GM19351 (cell line): ENCODE measurements around the gene CSNK1E.

ENCODE experiments used
- ATAC-seq: cut with Tn5 transposase; IDR thresholded peaks from one replicate; pipeline ENCODE4 v1.9.1; 2021; ENCODE audit warnings: mild to moderate bottlenecking, moderate library complexity; ENCODE audit not compliant: unreplicated experiment

CSNK1E gene

DNA sequence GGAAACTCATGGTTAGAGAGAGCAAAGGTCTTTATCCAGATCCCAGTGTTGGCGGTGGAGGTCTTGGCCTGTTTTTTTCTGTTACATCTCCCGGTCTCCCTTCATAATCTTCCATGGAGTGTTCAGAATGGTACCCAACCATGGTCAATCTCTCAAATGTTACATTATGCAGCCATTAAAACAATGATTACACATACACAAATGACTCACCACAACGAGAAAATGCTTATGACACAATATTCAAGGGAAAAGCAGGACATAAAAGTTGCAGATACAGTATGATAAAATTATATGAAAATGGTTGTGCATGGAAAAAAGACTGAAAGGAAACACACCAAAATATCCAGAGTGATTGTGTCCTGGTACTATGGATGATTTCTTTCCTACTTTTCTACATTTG, 17.8 kb upstream of the CSNK1E start:
- no peak for ATAC-seq

DNA sequence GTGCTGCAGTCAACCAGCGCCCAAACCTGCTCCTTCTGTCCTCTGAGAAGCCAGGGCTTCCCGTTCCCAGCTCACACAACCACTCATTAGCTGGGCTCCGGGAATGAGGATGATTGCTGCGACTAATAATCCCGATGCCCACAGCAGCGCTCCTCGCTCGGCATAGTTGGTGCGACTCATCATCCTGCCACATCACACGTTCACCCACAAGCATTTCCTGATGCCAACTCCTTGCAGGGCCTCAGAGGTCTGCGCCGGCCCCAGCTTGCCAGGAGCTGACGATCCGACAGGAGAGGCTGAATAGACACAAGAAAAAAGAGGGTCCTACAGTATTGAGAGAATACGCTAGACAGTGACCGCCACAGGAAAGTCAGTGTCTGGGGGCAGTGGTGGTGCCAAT, 10.6 kb upstream of the CSNK1E start:
- no peak for ATAC-seq

DNA sequence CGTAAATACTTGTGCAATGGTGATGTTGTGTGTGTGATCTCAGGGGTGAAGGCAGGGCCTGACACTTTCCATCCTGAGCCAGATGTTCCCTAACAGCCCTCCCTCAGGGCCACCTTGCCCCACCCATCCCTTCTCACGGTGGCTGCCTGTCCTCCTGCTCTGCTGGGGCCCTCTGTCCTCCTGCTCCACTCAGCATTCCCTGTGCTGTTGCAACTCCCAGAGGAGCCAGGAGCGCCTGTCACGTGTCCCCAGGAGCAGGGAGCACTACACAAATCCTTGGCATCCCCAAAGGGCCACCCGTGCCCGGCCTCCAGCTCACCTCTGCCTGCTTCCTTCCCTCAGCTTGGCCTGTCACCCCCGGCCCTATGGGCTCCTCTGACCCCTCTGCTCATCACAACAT, 10.2 kb upstream of the CSNK1E start:
- ATAC-seq: no peak

DNA sequence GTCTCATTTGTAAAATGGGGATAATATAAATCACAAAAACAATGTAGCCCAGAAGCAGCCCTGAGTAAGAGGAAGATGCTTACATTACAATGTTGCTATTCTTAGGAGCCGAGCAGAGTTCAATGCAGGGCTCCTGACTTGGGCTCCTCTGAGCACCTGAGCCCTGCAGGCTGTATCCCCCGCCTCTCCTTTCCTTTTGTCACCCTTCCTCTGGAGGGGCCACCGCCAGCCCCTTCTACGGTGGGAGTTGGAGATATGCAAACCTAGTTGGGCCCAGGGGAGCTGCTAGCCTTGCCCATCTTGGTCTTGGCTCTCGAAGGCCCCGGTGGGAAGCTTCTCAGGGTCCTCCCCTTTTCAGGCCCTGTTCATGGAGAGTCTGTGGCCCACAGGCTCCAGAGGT, 8.4 kb upstream of the CSNK1E start:
- no peak for ATAC-seq

DNA sequence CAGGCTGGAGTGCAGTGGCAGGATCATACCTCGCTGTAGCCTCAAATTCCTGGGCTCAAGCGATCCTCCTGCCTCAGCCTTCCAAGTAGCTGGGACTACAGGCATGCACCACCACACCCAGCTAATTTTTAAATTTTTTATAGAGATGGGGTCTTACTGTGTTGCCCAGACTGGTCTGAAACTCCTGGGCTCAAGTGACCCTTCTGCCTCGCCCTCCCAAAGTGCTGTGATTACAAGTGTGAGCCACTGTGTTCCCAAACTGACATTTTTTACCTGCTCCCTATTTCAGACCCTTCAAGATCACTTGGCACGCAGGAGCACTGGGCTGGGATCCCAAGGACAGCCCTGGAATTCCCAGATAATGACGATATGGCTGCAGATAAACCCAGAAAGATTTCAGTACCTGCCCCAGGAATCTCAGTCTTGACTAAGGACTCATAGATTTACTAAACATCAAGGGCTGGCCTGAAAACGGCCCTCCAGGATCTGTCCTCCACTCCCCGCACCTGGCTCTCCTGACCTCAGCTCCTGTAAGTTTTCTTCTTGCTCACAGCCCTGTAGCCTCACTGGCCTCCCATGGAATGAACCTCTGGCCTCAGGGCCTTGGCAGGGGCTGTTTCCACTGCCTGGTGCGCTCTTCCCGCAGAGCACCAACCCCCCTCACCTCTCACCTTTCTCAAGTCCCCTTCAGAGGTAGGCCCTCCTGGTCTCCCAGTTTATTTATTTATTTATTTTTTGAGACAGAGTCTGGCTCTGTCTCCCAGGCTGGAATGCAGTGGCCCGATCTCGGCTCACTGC, 3.6 kb upstream of the CSNK1E start:
- ATAC-seq: no peak

DNA sequence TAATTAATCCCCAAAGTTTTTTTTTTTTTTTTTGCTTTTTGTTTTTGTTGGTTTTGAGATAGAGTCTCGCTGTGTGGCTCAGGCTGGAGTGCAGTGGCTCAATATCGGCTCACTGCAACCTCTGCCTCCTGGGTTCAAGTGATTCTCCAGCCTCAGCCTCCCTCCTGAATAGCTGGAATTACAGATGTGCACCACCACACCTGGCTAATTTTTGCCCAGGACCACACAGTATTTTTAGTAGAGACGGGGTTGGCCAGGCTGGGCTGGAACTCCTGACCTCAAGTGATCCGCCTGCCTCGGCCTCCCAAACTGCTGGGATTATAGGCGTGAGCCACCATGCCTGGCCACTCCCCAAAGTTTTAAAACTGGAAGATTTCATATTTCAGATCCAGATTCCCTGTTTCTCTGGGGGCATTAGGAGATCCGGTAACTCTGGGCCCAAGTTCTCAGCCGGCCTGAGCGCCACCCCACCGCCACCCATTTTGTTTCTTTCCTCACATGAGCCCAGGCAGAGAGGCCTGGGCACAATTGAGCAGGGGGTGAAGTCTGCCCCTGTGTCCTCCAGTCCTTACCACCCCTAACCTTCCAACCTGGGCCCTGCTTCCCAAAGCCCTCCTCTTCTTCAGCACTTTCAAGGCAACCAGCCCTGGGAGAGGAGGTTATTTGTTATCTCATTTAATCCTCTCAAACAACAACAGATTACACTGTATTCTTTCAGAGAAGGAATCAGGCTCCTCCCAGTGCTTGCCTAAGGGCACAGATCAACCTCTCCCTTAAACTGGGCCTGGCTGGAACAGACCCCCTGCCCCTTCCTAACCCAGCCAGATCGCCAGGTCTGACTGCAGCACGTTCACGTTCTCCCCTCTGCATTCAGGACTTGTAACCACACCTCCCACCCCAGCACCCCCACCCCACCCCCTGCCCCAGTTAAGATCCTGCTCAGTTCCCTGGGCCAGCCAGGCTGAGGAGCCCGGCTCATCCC, 1.9 kb upstream of the CSNK1E start:
- ATAC-seq: no peak

DNA sequence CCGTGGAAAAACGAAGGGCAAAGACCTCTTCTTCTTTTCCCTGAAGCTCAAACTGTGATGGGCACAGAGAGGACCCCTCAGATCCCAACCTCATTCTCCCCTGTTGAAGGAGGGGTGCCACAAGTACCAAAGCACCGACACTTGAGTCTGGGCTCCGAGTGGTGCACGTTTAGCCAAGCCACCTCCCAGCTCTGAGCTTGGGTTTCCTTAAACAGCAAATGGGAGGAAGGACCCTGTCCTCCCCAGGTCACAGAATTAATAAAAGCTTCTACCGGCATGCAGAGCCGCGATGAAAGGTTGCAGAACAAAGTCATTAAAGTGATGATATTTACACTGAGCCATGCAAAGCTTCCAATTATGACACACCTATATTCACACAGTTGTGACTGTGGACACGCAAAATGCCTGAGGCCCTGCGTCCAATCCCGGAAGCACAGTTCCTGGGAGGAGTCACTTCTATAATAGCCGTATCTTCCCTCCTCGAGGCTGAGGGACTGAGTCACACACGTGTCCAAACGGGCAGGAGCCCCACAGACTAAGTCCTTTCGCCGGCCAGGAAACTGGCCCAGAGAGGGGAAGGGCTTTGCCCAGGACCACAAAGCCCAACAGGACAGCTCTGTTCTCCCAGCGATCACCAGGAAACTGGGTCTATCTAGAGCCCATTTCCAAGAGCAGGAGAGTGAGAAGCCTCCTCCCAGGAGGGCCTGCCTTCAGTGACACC, 922 bp upstream of the CSNK1E start:
- no peak for ATAC-seq

DNA sequence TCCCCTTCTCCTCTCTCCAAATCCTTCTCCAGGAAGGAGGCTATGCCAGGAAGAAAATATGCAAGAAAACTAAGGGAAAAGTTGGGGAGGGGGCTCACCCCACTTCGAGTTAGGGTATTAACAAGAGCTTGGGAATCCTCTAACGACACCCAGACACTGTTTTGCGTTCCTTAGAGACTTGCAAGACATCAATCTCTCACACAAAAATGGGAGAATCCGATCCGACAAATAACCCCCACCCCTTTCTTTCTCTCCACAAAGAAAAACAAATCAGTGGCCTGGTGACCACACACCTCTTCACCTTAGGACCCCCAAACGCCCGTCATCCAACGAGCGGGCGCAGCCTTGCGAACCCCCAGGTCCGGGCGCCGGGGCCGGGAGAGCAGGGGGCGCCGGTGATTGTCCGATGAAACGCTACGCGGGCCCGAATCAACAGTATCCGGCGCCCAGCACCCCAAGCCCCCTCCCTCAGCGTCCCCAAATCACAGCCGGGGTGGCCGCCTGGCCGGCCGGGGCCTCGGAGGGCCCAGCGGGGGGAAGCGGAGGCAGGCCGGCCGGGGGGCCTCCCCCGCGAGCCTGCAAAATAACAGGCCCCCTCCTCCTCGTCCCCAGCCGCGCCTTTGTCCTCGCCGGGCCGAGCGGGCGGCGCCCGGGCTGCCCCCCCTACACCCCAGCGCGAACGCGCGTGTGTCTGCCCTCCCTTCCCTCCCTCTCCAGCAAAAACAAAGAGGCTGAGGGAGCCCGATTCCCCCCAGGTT, 690 bp downstream of the CSNK1E start:
- ATAC-seq: no peak

DNA sequence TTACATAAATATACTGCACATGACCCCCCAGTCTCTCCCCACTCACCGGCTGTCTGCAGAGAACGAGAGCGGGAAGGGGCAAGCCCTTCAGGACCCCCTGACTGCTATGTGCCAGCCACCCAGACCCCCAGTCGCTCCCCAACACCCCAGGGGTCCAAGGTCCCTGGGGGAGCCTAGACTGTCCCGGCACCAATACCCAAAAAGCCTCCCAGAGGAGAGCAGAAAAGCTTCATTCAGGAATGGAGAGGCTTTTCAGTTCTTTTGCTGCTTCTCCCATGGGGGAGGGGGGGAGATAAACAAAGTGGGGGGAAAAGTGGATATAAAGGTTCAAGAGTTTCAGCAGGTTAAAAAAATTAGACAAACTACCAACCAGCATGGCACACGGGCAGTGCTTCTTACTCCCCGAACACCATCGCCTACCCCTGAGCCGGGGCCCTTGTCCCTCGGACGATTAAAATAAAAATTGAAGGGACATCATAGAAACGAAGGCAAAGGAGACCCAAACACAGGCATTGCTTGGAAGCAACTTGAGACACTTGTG, 1.3 kb downstream of the CSNK1E start:
- ATAC-seq: no peak

DNA sequence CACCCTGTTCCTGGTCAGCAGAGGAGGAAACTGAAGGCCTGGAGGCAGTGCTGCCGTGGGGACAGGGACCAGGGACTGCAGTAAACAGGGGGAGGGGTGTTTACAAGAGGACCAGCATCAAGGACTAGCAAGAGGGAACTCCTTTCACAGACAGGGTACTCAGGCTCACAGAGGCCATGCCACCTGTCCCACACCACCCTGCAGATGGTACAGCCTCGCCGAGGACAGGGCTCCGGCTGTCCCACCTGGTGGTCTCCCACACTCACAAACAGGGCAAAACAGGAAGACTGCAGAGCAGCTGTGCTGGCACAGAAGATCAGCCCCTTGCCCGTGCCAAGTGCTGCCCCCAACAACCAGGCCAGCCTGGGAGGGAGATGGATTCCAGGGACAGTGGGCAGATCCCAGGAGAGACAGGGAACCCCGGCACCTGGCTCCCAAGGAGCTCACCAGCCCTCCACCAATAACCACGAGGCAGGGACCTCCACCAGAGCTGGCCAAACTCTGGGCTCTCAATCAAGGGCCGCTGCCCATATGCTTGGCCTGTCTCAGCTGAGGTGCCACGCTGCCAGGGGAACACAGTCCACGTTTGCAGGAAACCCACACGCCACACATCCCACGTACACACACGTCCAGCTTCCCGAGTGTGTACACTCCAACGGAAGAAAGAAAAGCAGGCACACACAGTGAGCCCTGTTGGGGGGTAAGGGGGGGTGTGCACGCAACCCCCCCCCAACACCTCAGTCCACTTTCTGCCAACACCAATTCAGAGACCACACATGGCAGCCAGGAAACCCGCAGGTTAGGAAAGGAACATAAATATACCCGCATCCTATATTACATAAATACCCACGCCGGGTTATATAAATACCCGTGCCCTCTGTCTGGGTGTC, 2.1 kb downstream of the CSNK1E start:
- ATAC-seq: no peak

DNA sequence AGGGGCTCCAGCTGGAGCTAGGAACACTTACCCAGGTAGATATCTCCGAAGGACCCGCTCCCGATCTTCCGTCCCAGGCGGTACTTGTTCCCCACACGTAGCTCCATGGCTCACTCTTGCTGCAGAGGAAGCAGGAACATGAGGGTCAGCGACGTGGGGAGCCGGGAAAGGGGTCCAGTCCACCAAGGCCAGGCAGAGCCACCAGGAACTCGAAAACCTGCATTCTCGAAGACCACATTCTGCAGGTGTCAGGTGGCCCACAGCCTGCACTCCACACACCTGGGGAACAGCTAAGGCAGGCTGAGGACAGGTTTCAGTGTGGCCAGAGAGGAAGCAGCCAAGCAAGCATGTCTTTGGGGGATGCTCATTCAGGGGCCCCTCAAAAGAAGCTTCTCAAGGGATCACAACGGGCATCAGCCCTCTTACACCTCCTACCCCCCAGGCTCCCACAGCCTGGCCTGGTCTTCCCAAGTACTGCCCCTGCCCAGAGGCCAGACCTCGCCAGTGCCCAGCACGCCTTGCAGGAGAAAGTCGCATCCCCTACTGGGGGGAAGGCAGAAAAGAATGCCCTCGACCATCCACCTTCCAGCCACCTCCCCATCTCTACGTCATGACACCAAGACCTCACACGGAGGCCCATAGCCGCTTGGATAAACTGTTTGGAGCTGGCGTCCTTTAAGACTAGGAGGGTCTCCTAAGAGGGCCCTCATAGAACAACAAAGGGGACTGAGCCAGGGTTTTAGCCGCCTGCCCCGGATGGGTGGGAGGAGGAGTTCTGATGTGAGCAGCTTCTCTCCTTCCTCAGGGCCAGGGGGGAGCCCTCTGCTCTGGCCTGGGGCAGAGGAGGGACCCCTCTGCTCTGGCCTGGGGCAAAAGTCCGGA, 2.9 kb downstream of the CSNK1E start:
- ATAC-seq: no peak

DNA sequence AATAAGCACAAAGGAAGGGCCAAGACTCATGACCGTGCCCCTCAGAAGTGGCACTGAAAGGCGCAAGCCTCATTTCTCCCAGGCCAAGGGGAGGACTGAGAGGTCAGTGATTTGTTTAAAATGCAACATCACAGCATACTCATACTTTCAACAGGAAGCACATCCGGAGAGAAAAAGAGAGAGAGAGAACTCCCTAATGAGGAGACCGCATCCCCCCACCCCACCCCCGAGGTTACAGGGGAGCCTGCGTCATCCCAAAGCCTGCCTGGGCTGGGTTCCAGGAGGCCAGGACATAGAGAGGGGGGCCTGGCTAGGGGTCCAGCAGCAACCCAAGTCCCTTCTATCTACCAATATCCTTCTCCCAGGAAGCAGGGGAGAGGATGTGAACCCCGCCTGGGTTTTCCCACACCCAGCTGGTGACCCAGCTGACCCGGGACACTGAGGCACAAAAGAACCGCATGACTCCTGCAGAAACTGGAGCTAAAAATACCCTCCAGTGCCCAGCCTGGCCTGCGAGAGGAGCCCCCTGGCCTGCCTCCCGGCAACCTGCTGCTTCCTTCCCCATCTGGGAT, 3.8 kb downstream of the CSNK1E start:
- no peak for ATAC-seq

DNA sequence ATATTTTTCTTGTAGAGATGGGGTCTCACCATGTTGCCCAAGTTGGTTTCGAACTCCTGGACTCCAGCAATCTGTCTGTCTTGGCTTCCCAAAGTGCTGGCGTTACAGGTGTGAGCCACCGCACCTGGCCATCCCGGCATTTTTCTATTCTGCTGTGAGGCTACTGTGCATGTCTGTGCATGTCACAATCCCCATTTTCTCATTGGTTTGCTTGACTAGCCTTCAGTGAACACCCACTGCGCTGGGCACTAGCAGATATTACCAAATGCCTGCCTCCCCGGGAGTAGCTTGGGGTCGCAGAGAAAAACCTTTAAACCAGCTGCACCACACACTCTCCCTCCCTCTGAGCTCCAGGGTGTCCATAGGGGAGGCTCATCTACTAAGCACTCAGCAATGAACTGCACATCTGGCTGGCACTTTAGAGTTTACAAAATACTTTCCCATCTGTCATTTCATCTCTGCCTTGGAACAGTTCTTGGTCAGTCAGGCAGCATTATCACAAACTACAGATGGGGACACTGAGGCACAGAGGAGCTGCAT, 4.9 kb downstream of the CSNK1E start:
- no peak for ATAC-seq

DNA sequence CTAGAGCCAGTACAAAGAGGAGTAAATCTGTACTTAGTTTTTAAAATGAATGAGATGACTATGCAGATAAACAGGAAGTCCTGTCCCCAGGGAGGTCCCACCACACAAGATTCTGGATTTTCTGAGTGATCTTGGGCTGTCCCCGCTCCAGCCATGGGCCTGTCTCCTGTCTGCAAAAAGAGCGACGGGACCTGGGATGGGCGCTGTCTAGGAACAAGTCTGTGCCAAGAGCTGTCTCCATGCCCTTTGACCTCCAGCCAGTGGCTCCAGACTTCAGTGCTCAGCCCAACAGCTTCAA, 6.0 kb downstream of the CSNK1E start:
- no peak for ATAC-seq

DNA sequence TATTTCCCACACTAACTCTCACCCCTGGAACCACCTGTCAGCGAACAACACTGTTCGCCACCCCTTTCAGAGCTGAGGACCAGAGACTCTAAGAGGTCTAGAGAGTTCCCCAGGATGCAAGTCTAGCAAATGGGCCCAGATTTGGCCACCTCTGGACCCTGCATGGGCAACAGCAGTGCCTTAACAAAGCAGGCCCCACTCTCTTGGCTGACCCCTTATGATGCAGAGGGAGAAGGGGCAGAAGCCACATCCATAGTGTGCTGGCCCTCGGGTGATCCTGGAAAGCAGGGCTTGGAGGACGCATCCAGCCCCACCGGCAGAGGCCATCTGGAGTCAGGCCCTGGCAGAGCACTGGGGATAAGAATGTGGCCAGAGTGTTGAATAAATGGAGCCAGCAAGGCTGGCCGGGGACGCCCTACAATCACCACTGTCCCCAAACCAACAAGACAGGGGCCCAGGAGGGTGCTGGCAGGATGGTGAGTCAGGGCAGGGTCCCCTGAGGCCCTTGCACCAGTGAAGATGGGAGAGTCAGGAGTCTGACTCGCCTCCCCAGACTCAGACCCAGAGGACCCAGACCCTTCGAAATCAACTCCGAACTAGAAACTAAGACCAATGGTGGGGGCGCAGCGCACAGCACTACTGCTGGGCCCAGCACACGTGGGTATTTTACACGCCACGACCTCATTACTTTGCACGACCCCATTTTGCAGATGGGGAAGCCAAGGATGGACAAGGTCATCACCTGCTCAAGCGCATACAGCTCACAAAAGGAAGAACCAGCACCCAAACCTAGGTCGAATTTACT, 6.5 kb downstream of the CSNK1E start:
- ATAC-seq: no peak

DNA sequence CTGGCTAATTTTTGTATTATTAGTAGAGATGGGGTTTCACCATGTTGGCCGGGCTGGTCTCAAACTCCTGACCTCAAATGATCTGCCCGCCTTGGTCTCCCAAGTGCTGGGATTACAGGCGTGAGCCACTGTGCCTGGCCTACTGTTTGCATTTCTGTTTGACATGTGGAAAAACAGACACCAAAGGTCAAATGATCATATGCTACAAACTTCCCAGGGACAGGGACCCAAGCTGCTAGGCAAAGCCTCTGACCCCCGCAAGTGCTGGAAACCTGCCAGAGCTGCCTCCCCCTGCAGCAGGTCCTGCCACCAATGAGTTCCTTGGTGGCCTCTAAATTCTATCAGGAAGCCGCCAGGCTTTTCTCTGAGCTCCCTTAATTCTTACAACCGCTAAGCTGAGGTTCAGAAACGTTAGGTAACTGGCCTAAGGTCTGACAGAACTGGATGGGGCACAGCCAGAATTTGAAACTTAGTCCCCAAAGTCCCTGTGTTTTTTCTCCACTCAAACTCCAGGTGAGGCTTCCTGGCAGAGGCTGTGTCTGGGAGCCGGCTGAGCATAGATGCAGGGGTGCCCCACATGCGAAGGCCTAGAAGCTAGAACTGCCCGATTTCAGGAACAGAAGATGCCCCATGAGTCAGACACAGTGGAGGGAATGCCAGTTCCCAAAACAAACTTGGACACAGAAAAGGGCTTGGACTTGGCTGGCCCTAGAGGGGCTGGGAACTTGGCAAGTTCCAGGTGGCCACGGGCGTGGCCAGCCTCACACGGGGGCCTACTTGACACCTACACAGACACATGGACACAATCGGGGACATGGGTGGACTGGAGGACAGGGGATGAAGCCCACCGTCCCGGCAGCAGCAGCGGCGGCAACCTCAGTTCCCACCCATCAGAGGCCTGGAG, 7.4 kb downstream of the CSNK1E start:
- ATAC-seq: no peak
